Omental fat pad (tissue), 4 donors: ENCODE results near the gene SLC2A9. TPM values are rescaled to one million over a fixed set of nuclear protein-coding genes. Genes with fewer than 3 reads are reported as not detected.

Experiments used
- ATAC-seq: fragments of 150-250 bp; one replicate; pipeline ENCODE4 v1.9.1; 2016; ENCODE audit warnings: mild to moderate bottlenecking, moderate library complexity; ENCODE audit not compliant: low FRiP score
- DNase-seq: peaks from one replicate; pipeline ENCODE4 v3.0.0-alpha.2; 2019; ENCODE audit warnings: low spot score
- total RNA-seq, 4 donors: library from RNA; depleted of rRNA; stranded (reverse); fragments of >200 nt; gene quantifications; one replicate each; pipeline ENCODE4 v1.1.0, GENCODE V29; 2016
- TF ChIP-seq, protein P1 (sequence below), 3 donors: fragments of 450-650 bp; IDR thresholded peaks; one replicate each; pipeline ENCODE4 v1.5.1; 2016 to 2017; ENCODE audit warnings: antibody characterized with exemption in 3 of 3, mild to moderate bottlenecking in 3 of 3, moderate library complexity in 2 of 3

SLC2A9 gene
- total RNA-seq, 4 donors from 2014 or later, result 4.7 to 8.5 (median 7.3) TPM

GRCh38 chr4:9866931-9867330, 154.4 kb downstream of the SLC2A9 start:
- DNase-seq, result no peak
- TF ChIP-seq, protein P1, sequence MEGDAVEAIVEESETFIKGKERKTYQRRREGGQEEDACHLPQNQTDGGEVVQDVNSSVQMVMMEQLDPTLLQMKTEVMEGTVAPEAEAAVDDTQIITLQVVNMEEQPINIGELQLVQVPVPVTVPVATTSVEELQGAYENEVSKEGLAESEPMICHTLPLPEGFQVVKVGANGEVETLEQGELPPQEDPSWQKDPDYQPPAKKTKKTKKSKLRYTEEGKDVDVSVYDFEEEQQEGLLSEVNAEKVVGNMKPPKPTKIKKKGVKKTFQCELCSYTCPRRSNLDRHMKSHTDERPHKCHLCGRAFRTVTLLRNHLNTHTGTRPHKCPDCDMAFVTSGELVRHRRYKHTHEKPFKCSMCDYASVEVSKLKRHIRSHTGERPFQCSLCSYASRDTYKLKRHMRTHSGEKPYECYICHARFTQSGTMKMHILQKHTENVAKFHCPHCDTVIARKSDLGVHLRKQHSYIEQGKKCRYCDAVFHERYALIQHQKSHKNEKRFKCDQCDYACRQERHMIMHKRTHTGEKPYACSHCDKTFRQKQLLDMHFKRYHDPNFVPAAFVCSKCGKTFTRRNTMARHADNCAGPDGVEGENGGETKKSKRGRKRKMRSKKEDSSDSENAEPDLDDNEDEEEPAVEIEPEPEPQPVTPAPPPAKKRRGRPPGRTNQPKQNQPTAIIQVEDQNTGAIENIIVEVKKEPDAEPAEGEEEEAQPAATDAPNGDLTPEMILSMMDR (IDR thresholded peaks at IDR 0.05), result no peak
- ATAC-seq, result no peak

DNA sequence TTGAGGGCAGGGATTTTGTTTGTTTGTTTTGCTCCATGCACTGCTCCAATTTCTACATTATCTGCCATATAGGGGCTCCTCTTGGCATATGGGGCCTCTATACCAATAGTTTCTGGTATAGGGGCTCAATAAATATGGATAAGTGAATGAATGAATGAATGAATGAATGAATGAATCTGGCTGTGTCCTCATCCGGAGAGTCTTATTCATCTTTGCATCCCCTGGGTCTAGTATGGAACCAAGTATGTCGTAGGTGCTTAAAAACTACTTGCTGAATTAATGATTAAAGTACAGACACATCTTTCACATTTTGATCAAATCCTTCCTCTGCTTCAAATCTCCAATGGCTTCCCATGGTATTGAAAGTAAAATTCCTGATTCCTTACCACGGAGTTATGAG, 159.7 kb downstream of the SLC2A9 start:
- TF ChIP-seq, protein P1 (IDR thresholded peaks at IDR 0.05), result no peak
- ATAC-seq (no peak), DNase-seq (no peak)

DNA sequence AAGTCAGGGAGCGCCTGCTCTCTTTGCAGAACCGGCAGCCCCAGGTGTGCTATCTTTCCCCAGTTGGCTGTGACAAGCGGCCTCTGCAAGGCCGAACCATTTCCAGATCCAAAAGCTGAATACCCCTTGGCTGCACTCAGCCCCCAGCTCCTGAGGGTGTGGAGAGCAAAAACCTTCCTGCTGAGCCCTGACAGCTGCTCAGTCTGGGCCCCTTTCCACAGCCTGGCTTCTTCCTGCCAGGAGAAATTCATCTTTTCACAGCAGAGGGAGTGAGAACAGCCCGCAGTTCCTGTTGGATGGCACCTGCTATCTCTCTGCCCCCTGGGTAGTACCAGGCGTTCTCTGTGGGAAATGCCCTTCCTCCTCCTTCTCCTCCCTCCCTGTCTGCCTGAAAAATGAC, 161.5 kb downstream of the SLC2A9 start:
- DNase-seq, result no peak
- TF ChIP-seq, protein P1 (IDR thresholded peaks at IDR 0.05), result no peak
- no peak for ATAC-seq

GRCh38 chr4:9849538-9849920, 171.8 kb downstream of the SLC2A9 start:
- ATAC-seq (no peak), DNase-seq (no peak)
- TF ChIP-seq, protein P1 (IDR thresholded peaks at IDR 0.05), result no peak

GRCh38 chr4:9847968-9848748, 173.1 kb downstream of the SLC2A9 start:
- TF ChIP-seq, protein P1 (IDR thresholded peaks at IDR 0.05), result no peak
- DNase-seq, result no peak
- ATAC-seq, result no peak

GRCh38 chr4:9845791-9846493, 175.4 kb downstream of the SLC2A9 start:
- TF ChIP-seq, protein P1 (IDR thresholded peaks at IDR 0.05), result no peak
- DNase-seq, result no peak
- no peak for ATAC-seq

- ATAC-seq (no peak), DNase-seq (no peak)
- TF ChIP-seq, protein P1 (IDR thresholded peaks at IDR 0.05), result no peak
Observed at GRCh38 chr4:9841072-9841471, 180.2 kb downstream of the SLC2A9 start.
